Osteocyte (in vitro differentiated cells): ENCODE results near the gene SPATS2L. TPM values are rescaled to one million over a fixed set of nuclear protein-coding genes. Genes with fewer than 3 reads are reported as not detected.

Experiments used
- DNase-seq: peaks from one replicate; pipeline ENCODE4 v3.0.0; 2021; ENCODE audit warnings: mixed read lengths; ENCODE audit not compliant: unreplicated experiment; ENCODE audit errors: extremely low spot score
- H3K27ac Mint-ChIP-seq: one replicate; pipeline ENCODE4 v1.8.0; 2021; ENCODE audit warnings: mild to moderate bottlenecking, mixed read lengths; ENCODE audit not compliant: unreplicated experiment
- H3K27me3 Mint-ChIP-seq: one replicate; pipeline ENCODE4 v1.8.0; 2021; ENCODE audit warnings: mixed read lengths; ENCODE audit not compliant: unreplicated experiment
- H3K36me3 Mint-ChIP-seq: one replicate; pipeline ENCODE4 v1.8.0; 2021; ENCODE audit warnings: mixed read lengths; ENCODE audit not compliant: unreplicated experiment
- H3K4me1 Mint-ChIP-seq: one replicate; pipeline ENCODE4 v1.8.0; 2021; ENCODE audit warnings: mixed read lengths; ENCODE audit not compliant: unreplicated experiment
- H3K4me3 Mint-ChIP-seq: one replicate; pipeline ENCODE4 v1.8.0; 2021; ENCODE audit warnings: mild to moderate bottlenecking, moderate library complexity, mixed read lengths; ENCODE audit not compliant: unreplicated experiment
- H3K9me3 Mint-ChIP-seq: one replicate; pipeline ENCODE4 v1.8.0; 2021; ENCODE audit warnings: mixed read lengths; ENCODE audit not compliant: unreplicated experiment
- total RNA-seq: library from RNA; stranded (reverse); gene quantifications from 2 replicates; pipeline ENCODE4 v1.2.1, GENCODE V29; 2021
- TF ChIP-seq, protein P1 (sequence below): fragments of 200-600 bp; sonication (generic); IDR thresholded peaks from 2 replicates; pipeline ENCODE4 v1.5.0; 2021; ENCODE audit warnings: antibody characterized with exemption, mild to moderate bottlenecking, moderate library complexity

SPATS2L gene
- total RNA-seq, 1 donor from 2014 or later, result 152 TPM

- H3K27me3 Mint-ChIP-seq, result no peaks in the 10 kb centered on the region
- H3K4me1 Mint-ChIP-seq, result peaks cover 30% of the 10 kb centered on the region
- H3K4me3 Mint-ChIP-seq, result no peak overlapping the region
- no peak for DNase-seq
- H3K36me3 Mint-ChIP-seq, result peaks cover 21% of the 10 kb centered on the region
- H3K9me3 Mint-ChIP-seq, result no peaks in the 10 kb centered on the region
- H3K27ac Mint-ChIP-seq, result no peak overlapping the region
- TF ChIP-seq, protein P1, sequence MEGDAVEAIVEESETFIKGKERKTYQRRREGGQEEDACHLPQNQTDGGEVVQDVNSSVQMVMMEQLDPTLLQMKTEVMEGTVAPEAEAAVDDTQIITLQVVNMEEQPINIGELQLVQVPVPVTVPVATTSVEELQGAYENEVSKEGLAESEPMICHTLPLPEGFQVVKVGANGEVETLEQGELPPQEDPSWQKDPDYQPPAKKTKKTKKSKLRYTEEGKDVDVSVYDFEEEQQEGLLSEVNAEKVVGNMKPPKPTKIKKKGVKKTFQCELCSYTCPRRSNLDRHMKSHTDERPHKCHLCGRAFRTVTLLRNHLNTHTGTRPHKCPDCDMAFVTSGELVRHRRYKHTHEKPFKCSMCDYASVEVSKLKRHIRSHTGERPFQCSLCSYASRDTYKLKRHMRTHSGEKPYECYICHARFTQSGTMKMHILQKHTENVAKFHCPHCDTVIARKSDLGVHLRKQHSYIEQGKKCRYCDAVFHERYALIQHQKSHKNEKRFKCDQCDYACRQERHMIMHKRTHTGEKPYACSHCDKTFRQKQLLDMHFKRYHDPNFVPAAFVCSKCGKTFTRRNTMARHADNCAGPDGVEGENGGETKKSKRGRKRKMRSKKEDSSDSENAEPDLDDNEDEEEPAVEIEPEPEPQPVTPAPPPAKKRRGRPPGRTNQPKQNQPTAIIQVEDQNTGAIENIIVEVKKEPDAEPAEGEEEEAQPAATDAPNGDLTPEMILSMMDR, result no peak
Observed at GRCh38 chr2:200385063-200385635, 78.7 kb downstream of the SPATS2L start.

DNA sequence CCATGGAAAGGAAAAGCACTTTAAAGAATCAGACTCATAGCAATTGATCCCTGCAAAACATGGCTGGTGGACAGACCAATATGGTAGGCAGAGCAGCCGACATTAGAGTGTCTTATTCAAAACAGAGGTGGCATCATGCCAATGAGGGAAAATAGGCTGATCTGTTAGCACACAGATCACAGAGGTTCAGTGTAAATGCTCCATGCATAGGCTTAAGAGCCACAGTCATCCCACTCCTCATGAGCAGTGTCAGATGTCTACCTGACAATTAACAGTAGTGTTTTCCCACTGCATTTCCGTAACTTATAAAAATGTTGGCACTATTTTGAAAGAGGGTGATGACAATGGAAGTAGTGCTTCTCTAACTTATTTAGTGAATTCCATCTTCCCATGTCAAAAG lies 86.7 kb downstream of the SPATS2L start:
- no peak for DNase-seq
- H3K4me3 Mint-ChIP-seq, result no peak overlapping the region

DNA sequence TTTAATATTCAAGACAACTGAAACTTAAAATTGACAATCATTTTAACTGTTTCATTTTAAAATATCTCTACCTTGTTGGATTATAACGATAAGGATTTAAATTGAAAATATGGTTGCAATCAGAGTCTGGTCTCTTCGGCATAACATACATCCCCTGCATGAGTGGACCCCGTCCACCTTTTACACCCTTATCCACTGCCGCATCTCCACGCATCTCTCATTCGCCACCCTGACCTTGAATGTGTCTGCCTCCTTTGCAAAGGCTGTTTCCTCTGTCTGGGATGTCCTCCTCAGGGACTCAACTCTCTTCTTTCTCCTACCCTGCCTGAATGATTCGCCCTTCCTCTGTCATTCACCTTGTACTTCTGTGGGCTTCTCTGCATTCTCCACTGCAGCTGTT lies 87.6 kb downstream of the SPATS2L start:
- Mint-ChIP-seq H3K27me3 (no peaks in the 10 kb centered on the region), H3K4me1 (peaks cover 17% of the 10 kb centered on the region), H3K4me3 (no peak overlapping the region), H3K9me3 (no peaks in the 10 kb centered on the region), H3K36me3 (peaks cover 33% of the 10 kb centered on the region), H3K27ac (peak overlapping the region; percentile 1)
- DNase-seq, result no peak
- TF ChIP-seq, protein P1, result no peak

More for the DNA sequence above, 86.7 kb downstream of the SPATS2L start:
- Mint-ChIP-seq H3K27ac (no peak overlapping the region), H3K36me3 (peaks cover 39% of the 10 kb centered on the region), H3K27me3 (no peaks in the 10 kb centered on the region), H3K9me3 (no peaks in the 10 kb centered on the region), H3K4me1 (peaks cover 12% of the 10 kb centered on the region)
- TF ChIP-seq, protein P1, result no peak

- H3K27ac Mint-ChIP-seq, result peak overlapping the region; percentile 43
- TF ChIP-seq, protein P1, result no peak
- H3K4me1 Mint-ChIP-seq, result peaks cover 28% of the 10 kb centered on the region
- H3K36me3 Mint-ChIP-seq, result peaks cover 19% of the 10 kb centered on the region
- H3K27me3 Mint-ChIP-seq, result no peaks in the 10 kb centered on the region
- no peaks in the 10 kb centered on the region for H3K9me3 Mint-ChIP-seq
- DNase-seq, result no peak
- H3K4me3 Mint-ChIP-seq, result no peak overlapping the region
Observed at GRCh38 chr2:200396781-200397242, 90.3 kb downstream of the SPATS2L start.

DNA sequence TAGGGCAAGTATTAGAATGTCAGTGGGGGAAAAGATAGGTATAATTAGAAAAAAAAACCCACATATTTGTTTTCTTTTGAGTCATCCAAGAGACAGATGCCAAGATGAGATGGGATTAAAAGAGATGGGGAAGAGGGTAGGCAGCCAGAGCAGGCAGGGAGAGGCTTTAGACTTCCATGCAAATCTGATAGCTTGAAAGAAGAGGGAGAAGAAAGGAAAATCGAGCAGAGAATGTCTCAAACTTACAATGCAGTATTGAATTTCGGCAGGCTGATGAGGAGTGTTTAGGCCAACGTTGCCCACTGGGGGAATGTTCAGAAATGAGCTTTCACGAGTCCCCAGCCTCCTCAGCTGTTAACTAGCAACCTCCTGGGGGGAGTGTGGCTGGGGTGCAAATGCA lies 91.3 kb downstream of the SPATS2L start:
- H3K9me3 Mint-ChIP-seq, result no peaks in the 10 kb centered on the region
- H3K36me3 Mint-ChIP-seq, result peaks cover 23% of the 10 kb centered on the region
- H3K4me3 Mint-ChIP-seq, result no peak overlapping the region
- peaks cover 29% of the 10 kb centered on the region for H3K4me1 Mint-ChIP-seq
- peak overlapping the region; percentile 80 for H3K27ac Mint-ChIP-seq
- DNase-seq, result no peak
- no peaks in the 10 kb centered on the region for H3K27me3 Mint-ChIP-seq
- TF ChIP-seq, protein P1, result no peak
